Smooth muscle cell (in vitro differentiated cells): Measurements from ENCODE around the gene RMI2. TPM values are rescaled to one million over a fixed set of nuclear protein-coding genes. Genes with fewer than 3 reads are reported as not detected.
"Not testable (repeated sequence)": the region's sequence is repeated elsewhere in the genome, so short reads cannot be mapped to it uniquely, and the experiment has no call there.

Experiments used
- DNase-seq: peaks from one replicate; lab custom pipeline; 2025; ENCODE audit not compliant: unreplicated experiment; lab: John Stamatoyannopoulos, UW
- H2AFZ ChIP-seq: fragments of 200-600 bp; sonication (generic); 2 replicates; pipeline ENCODE4 v1.6.0; 2016; ENCODE audit warnings: antibody characterized with exemption, low read depth, mild to moderate bottlenecking
- H3F3A ChIP-seq: fragments of 200-600 bp; sonication (generic); 2 replicates; pipeline ENCODE4 v1.6.0; 2017; ENCODE audit warnings: antibody characterized with exemption, low read depth
- H3K27ac ChIP-seq: fragments of 200-600 bp; sonication (generic); 2 replicates; pipeline ENCODE4 v1.5.1; 2016; ENCODE audit warnings: low read depth, mild to moderate bottlenecking
- H3K27me3 ChIP-seq: fragments of 200-600 bp; sonication (generic); 2 replicates; pipeline ENCODE4 v1.6.1; 2016; ENCODE audit warnings: low read depth, mild to moderate bottlenecking
- H3K36me3 ChIP-seq: fragments of 200-600 bp; sonication (generic); 2 replicates; pipeline ENCODE4 v1.5.1; 2016; ENCODE audit warnings: low read depth
- H3K4me1 ChIP-seq: fragments of 200-600 bp; sonication (generic); 2 replicates; pipeline ENCODE4 v1.5.1; 2016; ENCODE audit warnings: low read depth
- H3K4me2 ChIP-seq: fragments of 200-600 bp; sonication (generic); 2 replicates; pipeline ENCODE4 v1.6.0; 2016; ENCODE audit warnings: mild to moderate bottlenecking
- H3K4me3 ChIP-seq: fragments of 200-600 bp; sonication (generic); 2 replicates; pipeline ENCODE4 v1.5.1; 2016; ENCODE audit warnings: mild to moderate bottlenecking
- H3K79me2 ChIP-seq: fragments of 200-600 bp; sonication (generic); 2 replicates; pipeline ENCODE4 v1.6.0; 2016; ENCODE audit warnings: low read depth, mild to moderate bottlenecking
- H3K9ac ChIP-seq: fragments of 200-600 bp; sonication (generic); 2 replicates; pipeline ENCODE4 v1.6.0; 2016; ENCODE audit warnings: low read depth
- H3K9me3 ChIP-seq: fragments of 200-600 bp; sonication (generic); replicated peaks from 2 replicates; pipeline ENCODE4 v1.5.1; 2016; ENCODE audit warnings: low read depth
- H4K20me1 ChIP-seq: fragments of 200-600 bp; sonication (generic); 2 replicates; pipeline ENCODE4 v1.6.0; 2016; ENCODE audit warnings: low read depth
- CTCF ChIP-seq: fragments of 200-600 bp; sonication (generic); IDR thresholded peaks from 2 replicates; pipeline ENCODE4 v1.5.1; 2017; ENCODE audit warnings: borderline replicate concordance, mild to moderate bottlenecking, antibody characterized with exemption; ENCODE audit not compliant: insufficient read depth, poor library complexity, severe bottlenecking
- WGBS: methylation state at CpG from one replicate; pipeline ENCODE4 v1.1.7; 2016; ENCODE audit warnings: low lambda C conversion rate; 5-methylcytosine and 5-hydroxymethylcytosine counted together
- polyA plus RNA-seq: library from polyadenylated mRNA; unstranded; fragments of >200 nt; fragmentation: Nextera tagmentation; extraction: Ambion mirVana; gene quantifications from 2 replicates; pipeline ENCODE4 v1.2.1, GENCODE V29; 2016
- total RNA-seq: library from RNA; depleted of rRNA; stranded (reverse); fragments of >200 nt; gene quantifications from 2 replicates; pipeline ENCODE4 v1.2.3, GENCODE V29; 2014

RMI2 gene
- total and polyA plus RNA-seq, 2 experiments from 2014 or later, result 6.1 to 11.3 TPM

- H3K79me2 ChIP-seq, result no peaks in the 10 kb centered on the region
- no peak overlapping the region for H3K27ac ChIP-seq
- no peak overlapping the region for H3K9ac ChIP-seq
- no peaks in the 10 kb centered on the region for H4K20me1 ChIP-seq
- H2AFZ ChIP-seq, result no peak overlapping the region
- H3K4me1 ChIP-seq, result no peaks in the 10 kb centered on the region
- H3K9me3 ChIP-seq, result no peaks in the 10 kb centered on the region
- TF ChIP-seq CTCF, result no peak
- no peak overlapping the region for H3K4me3 ChIP-seq
- no peaks in the 10 kb centered on the region for H3F3A ChIP-seq
- no peaks in the 10 kb centered on the region for H3K36me3 ChIP-seq
- no peaks in the 10 kb centered on the region for H3K27me3 ChIP-seq
- 89% methylated on average over 7 of the region's 7 CpGs for WGBS
- DNase-seq, result no peak
- H3K4me2 ChIP-seq, result no peak overlapping the region
These were observed 25.0 kb downstream of the RMI2 start for GRCh38 chr16:11370084-11370931.

- H3K4me2 ChIP-seq, H3K27me3 ChIP-seq, H3K9ac ChIP-seq, H3K4me1 ChIP-seq, DNase-seq, H2AFZ ChIP-seq, H3K36me3 ChIP-seq, H3K9me3 ChIP-seq, H3K4me3 ChIP-seq, H3K79me2 ChIP-seq, H3K27ac ChIP-seq, H3F3A ChIP-seq, H4K20me1 ChIP-seq: not testable (repeated sequence)
- 96% methylated on average over 12 of the region's 13 CpGs for whole genome bisulfite sequencing
These were observed 25.6 kb downstream of the RMI2 start for GRCh38 chr16:11370932-11371279.

GRCh38 chr16:11372073-11372828, 27.0 kb downstream of the RMI2 start:
- Histone ChIP-seq H3K4me1 (no peaks in the 10 kb centered on the region), H3K27ac (no peak overlapping the region), H3K4me3 (no peak overlapping the region), H3K27me3 (no peaks in the 10 kb centered on the region), H2AFZ (no peak overlapping the region), H3K4me2 (no peak overlapping the region), H3K36me3 (no peaks in the 10 kb centered on the region), H3K9me3 (no peaks in the 10 kb centered on the region), H4K20me1 (no peaks in the 10 kb centered on the region), H3K79me2 (no peaks in the 10 kb centered on the region), H3K9ac (no peak overlapping the region), H3F3A (no peaks in the 10 kb centered on the region)
- WGBS, result 91% methylated on average over 10 of the region's 10 CpGs
- no peak for DNase-seq
- no peak for TF ChIP-seq CTCF

- DNase-seq, result no peak
- Histone ChIP-seq H3K9me3 (no peaks in the 10 kb centered on the region), H4K20me1 (no peaks in the 10 kb centered on the region), H3K4me3 (no peak overlapping the region), H3K4me1 (no peaks in the 10 kb centered on the region), H3K36me3 (no peaks in the 10 kb centered on the region), H3K27ac (no peak overlapping the region), H3K9ac (no peak overlapping the region), H3K79me2 (no peaks in the 10 kb centered on the region), H3K4me2 (no peak overlapping the region), H3K27me3 (no peaks in the 10 kb centered on the region), H3F3A (no peaks in the 10 kb centered on the region), H2AFZ (no peak overlapping the region)
- TF ChIP-seq CTCF, result no peak
- 90% methylated on average over 6 of the region's 6 CpGs for WGBS
These were observed 27.6 kb downstream of the RMI2 start for GRCh38 chr16:11372829-11373306.
